GM18508 (cell line): ENCODE data around the gene CHD3.

Source experiments
- ATAC-seq: cut with Tn5 transposase; IDR thresholded peaks from one replicate; pipeline ENCODE4 v1.9.1; 2021; ENCODE audit warnings: moderate number of reproducible peaks; ENCODE audit not compliant: insufficient read depth, unreplicated experiment

Gene CHD3

DNA sequence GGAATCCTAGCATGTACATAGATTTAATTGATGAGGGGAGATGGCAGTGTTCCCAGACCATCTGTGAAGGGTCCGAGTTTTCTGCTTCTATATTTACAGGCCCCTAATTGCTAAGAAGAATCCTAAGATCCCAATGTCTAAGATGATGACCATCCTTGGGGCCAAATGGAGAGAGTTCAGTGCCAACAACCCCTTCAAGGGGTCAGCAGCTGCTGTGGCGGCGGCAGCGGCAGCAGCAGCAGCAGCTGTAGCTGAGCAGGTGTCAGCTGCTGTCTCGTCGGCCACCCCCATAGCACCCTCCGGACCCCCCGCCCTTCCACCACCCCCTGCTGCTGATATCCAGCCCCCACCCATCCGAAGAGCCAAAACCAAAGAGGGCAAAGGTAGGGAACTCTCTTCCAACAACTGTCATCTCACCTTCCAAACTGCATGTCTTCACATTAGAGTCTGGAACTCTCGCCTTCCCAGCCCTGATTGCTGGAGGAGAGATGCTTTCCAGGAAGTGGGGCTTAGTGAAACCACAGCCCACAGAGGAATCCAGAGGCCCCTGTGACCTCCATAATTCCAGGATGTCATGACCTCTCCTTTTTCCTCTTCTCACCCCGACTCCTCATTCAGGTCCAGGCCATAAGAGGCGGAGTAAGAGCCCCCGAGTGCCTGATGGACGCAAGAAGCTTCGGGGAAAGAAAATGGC lies 4.7 kb downstream of the CHD3 start:
- ATAC-seq: no peak

DNA sequence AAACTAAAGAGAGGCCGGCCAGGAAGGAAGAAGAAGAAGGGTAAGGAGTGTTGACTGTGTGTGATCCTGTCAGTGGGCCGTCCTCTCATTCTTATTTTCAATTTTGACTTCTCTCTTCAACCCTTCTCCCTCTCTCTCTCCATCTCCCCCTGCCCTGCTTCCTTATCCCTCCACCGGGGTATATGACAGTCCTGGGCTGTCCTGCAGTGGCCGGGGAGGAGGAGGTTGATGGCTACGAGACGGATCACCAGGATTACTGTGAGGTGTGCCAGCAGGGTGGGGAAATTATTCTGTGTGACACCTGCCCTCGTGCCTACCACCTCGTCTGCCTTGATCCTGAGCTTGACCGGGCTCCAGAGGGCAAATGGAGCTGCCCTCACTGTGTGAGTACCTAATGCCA lies 5.6 kb downstream of the CHD3 start:
- no peak for ATAC-seq

DNA sequence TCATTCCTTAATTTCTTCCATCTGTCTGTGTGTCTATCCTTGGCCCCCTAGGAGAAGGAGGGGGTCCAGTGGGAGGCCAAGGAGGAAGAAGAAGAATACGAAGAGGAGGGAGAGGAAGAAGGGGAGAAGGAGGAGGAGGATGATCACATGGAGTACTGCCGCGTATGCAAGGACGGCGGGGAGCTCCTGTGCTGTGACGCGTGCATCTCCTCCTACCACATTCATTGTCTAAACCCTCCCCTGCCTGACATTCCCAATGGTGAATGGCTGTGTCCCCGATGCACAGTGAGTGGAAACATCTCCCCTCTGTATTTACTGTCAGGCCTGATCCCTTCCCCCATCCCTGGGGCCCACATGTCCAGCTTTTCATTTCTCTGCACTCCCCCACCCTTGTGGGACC lies 6.3 kb downstream of the CHD3 start:
- no peak for ATAC-seq

DNA sequence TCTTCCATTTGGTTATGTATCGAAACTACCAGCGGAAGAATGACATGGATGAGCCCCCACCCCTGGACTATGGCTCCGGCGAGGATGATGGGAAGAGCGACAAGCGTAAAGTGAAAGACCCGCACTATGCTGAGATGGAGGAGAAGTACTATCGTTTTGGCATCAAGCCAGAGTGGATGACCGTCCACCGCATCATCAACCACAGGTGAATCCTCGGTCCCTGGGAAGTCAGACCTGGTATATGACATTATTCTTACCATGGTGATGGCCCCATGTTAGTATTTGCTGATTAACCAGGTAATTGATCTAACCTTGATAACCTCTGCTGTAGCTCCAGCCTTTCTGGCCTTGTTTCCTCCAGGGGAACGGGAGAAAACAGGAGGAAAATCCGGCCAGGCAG lies 8.5 kb downstream of the CHD3 start:
- ATAC-seq: no peak

DNA sequence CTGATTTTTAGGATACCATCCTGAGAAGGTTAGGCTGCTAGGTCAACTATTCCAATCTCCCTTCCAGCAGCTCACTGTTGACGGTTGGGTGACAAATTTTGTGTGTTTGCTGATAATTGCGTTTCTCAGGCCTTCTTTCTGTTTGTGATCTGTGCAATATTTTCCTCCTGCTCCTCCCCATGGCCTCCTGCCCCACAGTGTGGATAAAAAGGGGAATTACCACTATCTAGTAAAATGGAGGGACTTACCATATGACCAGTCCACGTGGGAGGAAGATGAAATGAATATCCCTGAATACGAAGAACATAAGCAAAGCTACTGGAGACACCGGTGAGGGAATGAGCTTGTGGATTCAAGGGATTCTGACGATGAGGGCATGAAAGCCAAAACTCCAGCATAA lies 9.2 kb downstream of the CHD3 start:
- no peak for ATAC-seq

- no peak for ATAC-seq
Observed at GRCh38 chr17:7903154-7904103, 14.8 kb downstream of the CHD3 start.

GRCh38 chr17:7909089-7909488 lies 20.5 kb downstream of the CHD3 start:
- no peak for ATAC-seq

DNA sequence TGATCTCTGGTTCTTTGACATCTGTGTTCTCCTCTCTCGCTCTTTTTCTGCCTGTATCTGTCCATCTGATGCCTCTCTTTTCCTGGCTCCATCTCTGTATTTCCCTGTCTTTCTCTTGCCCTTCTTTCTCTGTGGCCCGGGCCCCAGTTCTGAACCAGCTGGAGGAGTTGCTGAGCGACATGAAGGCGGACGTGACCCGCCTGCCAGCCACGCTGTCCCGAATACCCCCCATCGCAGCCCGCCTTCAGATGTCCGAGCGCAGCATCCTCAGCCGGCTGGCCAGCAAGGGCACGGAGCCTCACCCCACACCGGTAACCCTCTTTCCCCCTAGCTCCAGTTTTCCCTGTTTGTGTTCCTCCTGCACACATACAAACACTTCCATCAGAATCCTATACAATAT lies 21.7 kb downstream of the CHD3 start:
- no peak for ATAC-seq

- no peak for ATAC-seq
Observed at GRCh38 chr17:7910711-7911110, 22.1 kb downstream of the CHD3 start.

DNA sequence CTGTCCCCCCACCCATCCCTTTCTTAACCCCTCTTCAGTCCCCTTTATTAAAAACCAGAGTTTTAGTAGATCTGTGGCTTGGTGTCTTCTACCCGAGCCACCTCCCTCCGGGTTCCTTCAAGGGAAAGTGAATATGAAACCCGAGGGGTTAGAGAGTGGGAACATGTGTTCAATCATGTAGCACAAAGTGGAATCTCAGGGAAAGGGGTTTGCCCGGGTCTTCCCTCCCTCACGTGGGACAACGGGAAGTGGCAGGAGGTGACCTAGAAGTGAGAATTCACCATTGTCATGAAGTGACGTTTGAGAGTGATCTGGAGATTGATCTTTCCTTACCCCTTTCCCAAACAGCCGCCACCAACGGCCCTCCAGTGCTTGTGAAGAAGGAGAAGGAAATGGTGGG lies 22.5 kb downstream of the CHD3 start:
- ATAC-seq: no peak

DNA sequence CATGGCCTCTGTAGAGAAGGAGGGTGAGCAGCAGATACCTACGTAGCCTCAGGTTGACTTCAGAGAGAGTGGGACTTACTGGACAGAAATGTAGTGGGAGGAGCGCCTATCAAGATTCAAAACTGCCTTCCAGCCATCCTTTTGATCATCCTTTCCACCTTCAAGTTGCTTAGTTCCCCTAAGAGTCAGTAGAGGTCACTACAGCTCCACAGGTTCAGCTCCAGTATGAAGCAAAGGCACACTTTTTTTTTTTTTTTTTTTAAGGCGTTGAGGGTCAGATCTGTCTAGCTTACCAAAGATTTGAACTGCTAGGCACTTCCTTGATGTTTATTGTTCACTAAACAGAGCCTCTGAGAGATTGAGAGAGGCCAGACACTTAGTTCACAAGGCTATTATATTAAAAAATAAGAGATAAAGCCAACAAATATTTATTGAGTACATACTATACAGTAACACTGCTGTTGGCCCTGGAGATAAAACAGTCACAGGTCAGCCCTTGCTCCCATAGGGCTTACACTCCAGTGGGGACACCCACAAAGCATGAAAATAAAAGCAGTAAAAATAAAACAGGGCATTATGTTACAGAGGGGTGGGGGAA lies 24.4 kb downstream of the CHD3 start:
- no peak for ATAC-seq

DNA sequence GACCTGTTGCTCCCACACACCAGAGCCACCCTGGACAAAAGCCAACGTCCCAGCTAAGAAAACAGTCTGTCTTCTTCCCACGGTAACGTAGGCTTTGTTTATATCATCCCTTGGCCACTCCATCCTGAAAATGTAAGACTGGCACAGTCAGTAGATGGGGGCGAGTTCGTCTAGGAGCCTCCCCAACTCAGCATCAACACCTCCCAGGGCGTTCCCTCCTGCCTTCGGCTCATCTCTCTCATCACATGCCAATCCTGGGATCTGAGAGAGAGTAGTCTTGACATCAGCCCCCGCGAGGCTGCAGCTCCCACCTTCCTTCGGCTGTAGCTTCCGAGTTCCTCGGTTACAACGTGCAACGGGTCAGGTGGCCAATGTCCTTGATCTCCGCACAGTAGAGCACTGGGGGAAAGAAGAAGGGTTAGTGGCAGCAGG lies 26.6 kb downstream of the CHD3 start:
- no peak for ATAC-seq

GRCh38 chr17:7915611-7916384 lies 27.2 kb downstream of the CHD3 start, which contains the start of gene RNF227:
Gene RNF227, minus strand, starts transcription at chr17:7916289. Its CDS starts 94 bp downstream, at chr17:7916195.
- no peak for ATAC-seq

DNA sequence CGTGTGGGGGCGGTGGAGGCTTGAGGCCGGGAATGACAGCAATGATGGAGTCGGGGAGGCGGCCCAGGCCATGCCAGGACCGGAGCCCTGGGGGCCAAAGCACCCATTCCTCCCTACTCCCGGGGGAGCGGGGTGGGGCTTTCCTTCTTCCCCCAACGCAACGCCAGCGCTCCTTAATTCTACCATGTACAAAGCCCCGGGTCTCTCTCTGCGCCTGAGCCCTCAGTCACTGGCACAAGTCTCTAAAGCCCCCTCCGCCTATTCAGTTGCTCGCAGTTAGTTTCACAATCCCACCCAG lies 27.7 kb downstream of the CHD3 start:
- no peak for ATAC-seq

DNA sequence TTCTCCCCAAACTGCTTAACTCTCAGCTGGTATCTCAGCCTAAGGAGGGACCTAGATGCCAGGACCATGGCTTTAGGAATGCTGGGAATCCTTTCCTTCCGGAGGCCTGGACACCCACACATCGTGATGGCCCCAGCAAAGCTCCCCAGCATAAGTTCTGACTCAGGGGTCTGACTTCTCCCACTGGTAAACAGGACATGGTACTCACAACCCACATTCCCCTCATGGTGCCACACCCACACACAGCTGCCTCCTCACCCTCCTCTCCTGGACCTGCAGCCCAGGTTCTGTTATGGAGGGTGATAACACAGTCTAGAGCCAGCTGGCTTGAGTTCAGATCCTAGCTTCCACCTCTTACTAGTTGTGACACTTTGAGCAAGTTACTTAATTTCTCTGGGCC lies 28.2 kb downstream of the CHD3 start:
- ATAC-seq: no peak

- no peak for ATAC-seq
Observed at GRCh38 chr17:7922269-7922844, 33.8 kb downstream of the CHD3 start.

GRCh38 chr17:7922845-7923628 lies 34.4 kb downstream of the CHD3 start:
- no peak for ATAC-seq

DNA sequence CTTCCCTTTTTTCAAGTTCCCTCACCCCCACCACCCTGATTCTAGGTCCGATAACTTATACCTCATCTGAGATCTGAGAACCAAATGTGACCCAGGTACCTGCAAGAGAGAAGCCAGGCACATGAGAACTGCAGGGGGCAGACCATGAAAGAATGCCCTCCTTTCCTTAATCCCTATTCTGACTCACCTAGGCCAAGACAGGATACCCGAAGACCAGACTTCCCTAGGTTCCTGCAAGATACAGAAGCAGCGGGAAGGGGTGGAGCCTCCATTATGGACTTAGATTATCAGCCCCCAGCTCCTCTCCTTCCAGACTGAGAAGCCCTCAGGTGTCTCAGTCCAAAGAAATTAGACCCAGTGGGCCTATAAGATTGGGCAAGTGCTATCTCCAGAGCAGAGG lies 39.0 kb downstream of the CHD3 start:
- ATAC-seq: no peak
